Thyroid gland (tissue), 4 donors: ENCODE data around the gene PKP4. TPM values are rescaled to one million over a fixed set of nuclear protein-coding genes. Genes with fewer than 3 reads are reported as not detected.

Experiments
- DNase-seq, 2 donors: peaks; one replicate each; pipeline ENCODE4 v3.0.0-alpha.2; 2019
- H3K27ac ChIP-seq, 3 donors: fragments of 200-600 bp; sonication (generic); 1 replicate in 2 of 3; 2 replicates in 1 of 3; pipeline ENCODE4 v1.5.1; 2016 to 2019; ENCODE audit warnings: mild to moderate bottlenecking in 1 of 3, moderate library complexity in 1 of 3
- H3K27me3 ChIP-seq: fragments of 200-600 bp; sonication (generic); one replicate; pipeline ENCODE4 v1.5.1; 2019
- H3K36me3 ChIP-seq, 2 donors: fragments of 200-600 bp; sonication (generic); one replicate each; pipeline ENCODE4 v1.5.1; 2016 to 2019
- H3K4me1 ChIP-seq, 2 donors: fragments of 200-600 bp; sonication (generic); one replicate each; pipeline ENCODE4 v1.5.1; 2017 to 2019
- H3K4me3 ChIP-seq, 3 donors: fragments of 200-600 bp; sonication (generic); replicated peaks in 1 of 3; 1 replicate in 2 of 3; 2 replicates in 1 of 3; pipeline ENCODE4 v1.5.1; 2016; ENCODE audit warnings: mild to moderate bottlenecking in 1 of 3
- H3K9me3 ChIP-seq: fragments of 200-600 bp; sonication (generic); one replicate; pipeline ENCODE4 v1.5.1; 2017
- POLR2A ChIP-seq, 2 donors: fragments of 450-650 bp; IDR thresholded peaks; one replicate each; pipeline ENCODE4 v1.6.1; 2017; ENCODE audit warnings: antibody characterized with exemption in 2 of 2, mild to moderate bottlenecking in 2 of 2, moderate library complexity in 1 of 2
- WGBS, 2 donors: methylation state at CpG; one replicate each; pipeline ENCODE4 v1.1.5; 2017; 5-methylcytosine and 5-hydroxymethylcytosine counted together
- intact Hi-C: fragments of 100-400 bp; cut with DNase I; formaldehyde crosslinking; loops from one replicate; pipeline ENCODE4 v1.15.1; 2023
- total RNA-seq, 4 donors: library from RNA; depleted of rRNA; stranded (reverse); fragments of >200 nt; gene quantifications; one replicate each; pipeline ENCODE4 v1.2.3, GENCODE V29; 2016
- TF ChIP-seq, protein P1 (sequence below), 6 experiments: fragments of 200-600 bp in 3 of 6; fragments of 450-650 bp in 3 of 6; sonication (generic) in 3 of 6; IDR thresholded peaks; one replicate each; pipeline ENCODE4 v1.5.1; 2016 to 2019; ENCODE audit warnings: antibody characterized with exemption in 6 of 6, mild to moderate bottlenecking in 2 of 6, inconsistent platforms in 1 of 6, moderate library complexity in 1 of 6

Gene PKP4
- total RNA-seq, 4 donors from 2014 or later, result 117 to 155 (median 136) TPM

DNA sequence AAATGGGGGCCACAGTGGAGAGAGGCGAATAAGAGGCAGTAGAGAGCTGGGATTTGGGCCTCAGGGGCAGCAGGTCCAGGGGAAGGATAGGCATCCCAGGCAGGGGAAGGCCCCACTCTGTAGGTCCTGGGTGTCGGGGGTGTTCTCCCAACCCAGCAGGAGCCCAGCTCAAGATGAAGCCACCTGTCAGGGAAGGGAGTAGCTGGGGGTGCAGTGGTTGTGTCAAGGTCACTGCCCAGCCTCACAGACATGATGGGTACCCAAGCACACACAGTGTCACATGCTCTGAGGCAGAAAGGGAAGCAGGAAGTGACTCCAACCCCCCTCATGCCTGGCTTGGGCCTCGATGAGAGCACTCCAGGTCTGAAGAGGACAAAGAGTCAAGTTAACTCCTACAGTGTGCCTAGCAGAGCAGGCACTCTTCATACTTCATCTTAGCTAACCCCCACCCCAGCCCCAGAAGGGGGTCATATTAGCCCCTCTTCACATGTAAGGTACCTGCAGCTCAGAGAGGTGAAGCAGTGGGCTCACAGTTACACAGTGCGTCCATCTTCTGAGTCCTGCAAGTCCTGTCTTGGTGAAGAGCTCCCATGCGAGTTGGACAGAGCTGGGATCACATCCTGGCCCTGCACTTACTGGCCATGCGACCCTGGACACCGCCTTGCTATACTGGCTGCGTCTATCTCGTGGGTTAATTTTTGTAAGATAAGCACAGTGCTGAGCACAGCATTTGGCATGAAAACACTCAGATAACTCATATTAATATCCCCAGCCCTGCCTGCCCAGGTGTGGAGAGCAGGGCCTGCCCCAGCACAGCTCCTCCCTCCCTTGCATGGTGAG, 265.7 kb downstream of the PKP4 start:
- intact Hi-C loops, result no loop called here
- Histone ChIP-seq H3K4me1 (peaks cover 27 to 29% of the 10 kb centered on the region in 2 donors), H3K9me3 (no peaks in the 10 kb centered on the region), H3K36me3 (no peaks in the 10 kb centered on the region), H3K4me3 (no peak overlapping the region), H3K27me3 (no peaks in the 10 kb centered on the region), H3K27ac (peak overlapping the region; percentile 30 to 85 (median 77))
- peak in 1 of 2 donors; percentile 40 for DNase-seq
- 76 to 82% methylated on average over 9 of the region's 9 CpGs for WGBS, 2 donors
- TF ChIP-seq POLR2A (IDR thresholded peaks at IDR 0.05), result no peak
- TF ChIP-seq, protein P1, sequence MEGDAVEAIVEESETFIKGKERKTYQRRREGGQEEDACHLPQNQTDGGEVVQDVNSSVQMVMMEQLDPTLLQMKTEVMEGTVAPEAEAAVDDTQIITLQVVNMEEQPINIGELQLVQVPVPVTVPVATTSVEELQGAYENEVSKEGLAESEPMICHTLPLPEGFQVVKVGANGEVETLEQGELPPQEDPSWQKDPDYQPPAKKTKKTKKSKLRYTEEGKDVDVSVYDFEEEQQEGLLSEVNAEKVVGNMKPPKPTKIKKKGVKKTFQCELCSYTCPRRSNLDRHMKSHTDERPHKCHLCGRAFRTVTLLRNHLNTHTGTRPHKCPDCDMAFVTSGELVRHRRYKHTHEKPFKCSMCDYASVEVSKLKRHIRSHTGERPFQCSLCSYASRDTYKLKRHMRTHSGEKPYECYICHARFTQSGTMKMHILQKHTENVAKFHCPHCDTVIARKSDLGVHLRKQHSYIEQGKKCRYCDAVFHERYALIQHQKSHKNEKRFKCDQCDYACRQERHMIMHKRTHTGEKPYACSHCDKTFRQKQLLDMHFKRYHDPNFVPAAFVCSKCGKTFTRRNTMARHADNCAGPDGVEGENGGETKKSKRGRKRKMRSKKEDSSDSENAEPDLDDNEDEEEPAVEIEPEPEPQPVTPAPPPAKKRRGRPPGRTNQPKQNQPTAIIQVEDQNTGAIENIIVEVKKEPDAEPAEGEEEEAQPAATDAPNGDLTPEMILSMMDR (IDR thresholded peaks at IDR 0.05), result no peak

DNA sequence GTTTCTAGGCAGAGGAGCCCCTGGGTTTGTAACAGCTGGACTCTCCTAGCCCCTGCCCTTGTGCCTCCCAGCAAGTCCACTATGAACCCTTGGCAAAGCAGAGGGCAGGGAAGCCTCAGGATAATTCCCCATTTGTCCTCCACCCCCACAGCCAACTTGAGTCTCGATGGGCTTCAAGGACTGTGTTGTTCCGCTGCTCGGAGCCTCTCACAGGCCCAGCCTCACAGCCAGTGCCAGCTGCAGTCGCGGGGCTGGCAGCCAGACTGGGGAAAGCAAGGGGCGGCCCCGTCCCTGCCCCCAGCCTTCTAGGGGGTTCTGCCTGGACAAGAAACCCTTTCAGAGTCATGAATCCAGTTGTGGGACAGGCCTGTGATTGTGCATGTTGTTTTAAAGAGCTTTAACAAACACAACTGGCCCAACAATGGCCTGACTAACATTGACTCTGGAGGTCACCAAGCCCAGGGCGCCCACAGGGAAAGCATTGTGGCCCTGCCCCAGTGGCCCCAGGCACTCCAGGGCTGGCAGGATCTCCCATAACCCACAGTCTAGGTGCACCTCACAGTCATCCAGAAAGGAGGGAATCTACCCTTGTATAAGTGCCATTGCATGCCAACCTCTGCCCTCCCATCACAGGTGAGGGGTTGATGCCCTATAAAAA, 266.6 kb downstream of the PKP4 start:
- no peak overlapping the region for H3K4me3 ChIP-seq
- H3K36me3 ChIP-seq, result no peaks in the 10 kb centered on the region
- DNase-seq, result peak; percentile 82 to 84
- TF ChIP-seq, protein P1 (IDR thresholded peaks at IDR 0.05), result no peak
- TF ChIP-seq POLR2A (IDR thresholded peaks at IDR 0.05), result no peak
- H3K27ac ChIP-seq, result peak overlapping the region; percentile 30 to 85 (median 77)
- intact Hi-C loops, result no loop called here
- no peaks in the 10 kb centered on the region for H3K27me3 ChIP-seq
- peaks cover 27 to 29% of the 10 kb centered on the region in 2 donors for H3K4me1 ChIP-seq
- H3K9me3 ChIP-seq, result no peaks in the 10 kb centered on the region
- 26 to 100% methylated on average over 1 to 8 of the region's 8 CpGs for WGBS, 2 donors

DNA sequence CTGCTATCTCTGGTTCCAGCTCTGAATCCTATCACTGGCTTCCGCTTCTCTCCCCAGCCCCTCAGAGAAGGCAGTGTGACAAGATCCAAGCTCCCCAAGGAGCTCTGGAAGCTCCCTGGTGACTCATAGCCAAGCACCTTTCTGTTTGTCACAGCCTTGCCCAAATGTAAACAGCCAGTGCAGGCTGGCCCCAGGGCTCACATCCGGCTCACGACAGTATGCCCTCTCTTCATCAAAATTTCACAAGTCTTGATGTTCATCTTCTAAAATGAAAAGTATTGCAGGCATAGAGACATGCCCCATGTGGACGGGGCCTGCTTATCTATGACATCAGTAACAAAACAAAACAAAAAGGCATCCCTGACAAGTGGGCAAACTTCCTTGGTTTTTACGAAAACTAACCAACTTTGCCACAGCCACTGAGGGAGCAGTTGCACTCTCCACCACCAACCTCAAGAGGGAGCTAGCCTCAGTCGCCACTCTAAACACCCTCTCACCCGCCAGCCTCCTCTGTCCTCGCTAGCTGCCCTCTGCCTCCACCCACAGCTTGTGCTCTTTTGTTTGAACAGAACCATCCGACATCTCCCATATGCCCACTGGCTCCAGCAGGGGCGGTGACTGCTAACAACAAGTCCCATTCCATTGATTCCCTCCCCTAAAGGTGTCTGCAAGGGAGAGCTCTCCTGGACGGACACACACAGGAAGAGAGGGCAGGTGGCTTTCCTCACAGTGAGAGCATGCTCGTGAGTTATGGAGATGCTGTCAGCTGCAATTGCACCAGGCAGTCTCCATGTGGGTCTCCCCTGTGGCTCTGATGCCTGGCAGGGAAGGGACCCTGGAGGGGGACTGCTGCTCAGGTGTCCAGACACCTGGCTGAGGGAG, 267.4 kb downstream of the PKP4 start:
- no peak for DNase-seq
- peak overlapping the region; percentile 2 to 85 (median 77) for H3K27ac ChIP-seq
- TF ChIP-seq POLR2A (IDR thresholded peaks at IDR 0.05), result no peak
- TF ChIP-seq, protein P1 (IDR thresholded peaks at IDR 0.05), result peak in 1 of 6 experiments; percentile 11
- no peaks in the 10 kb centered on the region for H3K27me3 ChIP-seq
- WGBS, 2 donors, result 88 to 93% methylated on average over 12 of the region's 12 CpGs
- intact Hi-C loops, result no loop called here
- no peaks in the 10 kb centered on the region for H3K36me3 ChIP-seq
- H3K9me3 ChIP-seq, result no peaks in the 10 kb centered on the region
- no peak overlapping the region for H3K4me3 ChIP-seq
- H3K4me1 ChIP-seq, result peaks cover 27 to 29% of the 10 kb centered on the region in 2 donors

DNA sequence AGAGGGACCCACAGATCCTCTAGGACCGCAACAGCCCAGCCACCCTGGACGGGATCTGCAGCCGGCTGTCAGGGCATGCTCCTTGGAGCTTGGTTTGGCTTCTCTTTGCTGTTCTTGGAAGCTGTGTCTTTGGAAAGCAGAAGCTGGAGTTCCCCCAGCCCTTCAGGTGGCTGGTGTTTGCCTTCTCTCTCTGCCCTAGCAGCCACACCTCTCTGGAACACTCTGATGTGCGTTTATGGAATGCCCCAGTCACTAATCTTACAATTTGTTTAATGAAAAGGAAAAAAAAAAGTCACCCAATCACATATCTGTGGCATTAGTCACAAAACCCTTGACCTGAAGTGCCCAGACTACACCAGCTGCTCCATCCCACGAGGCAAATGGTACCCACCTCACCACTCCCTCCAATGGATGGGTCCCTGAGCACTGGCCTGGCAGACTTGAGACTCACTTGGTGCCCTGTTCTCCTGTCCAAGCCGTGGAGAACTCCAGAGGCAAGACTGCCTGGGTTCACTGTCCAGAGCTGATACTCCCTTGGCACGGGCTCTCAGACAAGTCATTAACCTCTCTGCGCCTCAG, 268.1 kb downstream of the PKP4 start:
- 57 to 58% methylated on average over 5 to 7 of the region's 8 CpGs for WGBS, 2 donors

More for the DNA sequence above, 268.1 kb downstream of the PKP4 start:
- TF ChIP-seq POLR2A (IDR thresholded peaks at IDR 0.05), result peak in 1 of 2 donors; percentile 10
- TF ChIP-seq, protein P1 (IDR thresholded peaks at IDR 0.05), result no peak
- Histone ChIP-seq H3K4me1 (peaks cover 27 to 29% of the 10 kb centered on the region in 2 donors), H3K36me3 (no peaks in the 10 kb centered on the region), H3K4me3 (no peak overlapping the region), H3K27me3 (no peaks in the 10 kb centered on the region), H3K27ac (peak overlapping the region; percentile 2 to 85 (median 77)), H3K9me3 (no peaks in the 10 kb centered on the region)
- intact Hi-C loops, result no loop called here
- DNase-seq, result peak; percentile 52 to 68
